ENCODE measurements around the gene EFCAB6. TPM values are rescaled to one million over a fixed set of nuclear protein-coding genes. Genes with fewer than 3 reads are reported as not detected.

EFCAB6 gene
- total RNA-seq, 1 experiment from 2014 or later = not detected

DNA sequence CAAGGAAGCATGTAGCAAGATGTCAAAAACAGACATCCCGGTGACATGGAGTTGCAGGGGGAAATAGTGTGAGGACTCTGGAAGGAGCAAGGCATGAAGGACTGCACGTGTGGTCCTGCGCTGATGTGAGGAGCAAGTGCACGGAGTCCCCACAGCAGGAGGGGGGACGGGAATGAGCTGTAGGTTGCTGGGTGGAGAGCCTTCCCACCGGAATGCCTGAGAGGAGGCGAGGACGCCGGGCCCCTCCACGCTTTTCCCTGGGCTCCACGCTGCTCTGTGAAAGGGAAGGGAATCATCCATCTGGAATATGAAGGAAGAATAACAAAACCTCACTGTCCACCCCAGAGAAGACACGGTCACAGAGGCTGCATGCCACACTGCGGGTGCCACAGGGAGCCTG, 23.6 kb upstream of the EFCAB6 start:
- Mint-ChIP-seq H3K27me3 (ENCODE audit: insufficient read depth, unreplicated experiment) (peaks cover 14% of the 10 kb centered on the region), H3K4me1 (ENCODE audit: low read depth, unreplicated experiment) (no peaks in the 10 kb centered on the region), H3K27ac (ENCODE audit: unreplicated experiment) (no peak overlapping the region), H3K36me3 (ENCODE audit: insufficient read depth, unreplicated experiment) (no peaks in the 10 kb centered on the region), H3K4me3 (ENCODE audit: unreplicated experiment) (no peak overlapping the region), H3K9me3 (ENCODE audit: unreplicated experiment) (no peaks in the 10 kb centered on the region)
- ChIA-PET CTCF (no interaction called here), POLR2A (no interaction called here)
- no peaks in the 10 kb centered on the region for H3K4me1 ChIP-seq
- BruUV-seq (replicated peaks) = no TSS peak
- H3K9me3 ChIP-seq = no peaks in the 10 kb centered on the region
- DNase-seq = no peak
- TF ChIP-seq, protein P1, sequence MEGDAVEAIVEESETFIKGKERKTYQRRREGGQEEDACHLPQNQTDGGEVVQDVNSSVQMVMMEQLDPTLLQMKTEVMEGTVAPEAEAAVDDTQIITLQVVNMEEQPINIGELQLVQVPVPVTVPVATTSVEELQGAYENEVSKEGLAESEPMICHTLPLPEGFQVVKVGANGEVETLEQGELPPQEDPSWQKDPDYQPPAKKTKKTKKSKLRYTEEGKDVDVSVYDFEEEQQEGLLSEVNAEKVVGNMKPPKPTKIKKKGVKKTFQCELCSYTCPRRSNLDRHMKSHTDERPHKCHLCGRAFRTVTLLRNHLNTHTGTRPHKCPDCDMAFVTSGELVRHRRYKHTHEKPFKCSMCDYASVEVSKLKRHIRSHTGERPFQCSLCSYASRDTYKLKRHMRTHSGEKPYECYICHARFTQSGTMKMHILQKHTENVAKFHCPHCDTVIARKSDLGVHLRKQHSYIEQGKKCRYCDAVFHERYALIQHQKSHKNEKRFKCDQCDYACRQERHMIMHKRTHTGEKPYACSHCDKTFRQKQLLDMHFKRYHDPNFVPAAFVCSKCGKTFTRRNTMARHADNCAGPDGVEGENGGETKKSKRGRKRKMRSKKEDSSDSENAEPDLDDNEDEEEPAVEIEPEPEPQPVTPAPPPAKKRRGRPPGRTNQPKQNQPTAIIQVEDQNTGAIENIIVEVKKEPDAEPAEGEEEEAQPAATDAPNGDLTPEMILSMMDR (IDR thresholded peaks at IDR 0.05; ENCODE audit: insufficient read depth in 1 of 2, low read depth in 1 of 2, low read length in 1 of 2, severe bottlenecking in 1 of 2, unreplicated experiment in 1 of 2) = no peak
- no peaks in the 10 kb centered on the region; the same call in 1 of the 2 replicates for H3K27me3 ChIP-seq (replicated peaks; ENCODE audit: control insufficient read depth, insufficient read depth, low read length)
- H3K36me3 ChIP-seq (ENCODE audit: control insufficient read depth, insufficient read depth, low read length) = no peaks in the 10 kb centered on the region
- intact Hi-C loops (cut with micrococcal nuclease; ENCODE audit: unreplicated experiment) = no loop called here
- no peak overlapping the region for H3K4me3 ChIP-seq (ENCODE audit: low read depth, low read length)

GRCh38 chr22:43835166-43835565, 23.1 kb upstream of the EFCAB6 start:
- no TSS peak for BruUV-seq (replicated peaks)
- Mint-ChIP-seq H3K36me3 (ENCODE audit: insufficient read depth, unreplicated experiment) (no peaks in the 10 kb centered on the region), H3K27me3 (ENCODE audit: insufficient read depth, unreplicated experiment) (peaks cover 14% of the 10 kb centered on the region), H3K27ac (ENCODE audit: unreplicated experiment) (no peak overlapping the region), H3K4me1 (ENCODE audit: low read depth, unreplicated experiment) (no peaks in the 10 kb centered on the region), H3K9me3 (ENCODE audit: unreplicated experiment) (no peaks in the 10 kb centered on the region), H3K4me3 (ENCODE audit: unreplicated experiment) (no peak overlapping the region)
- H3K36me3 ChIP-seq (ENCODE audit: control insufficient read depth, insufficient read depth, low read length) = no peaks in the 10 kb centered on the region
- no peaks in the 10 kb centered on the region for H3K9me3 ChIP-seq
- CTCF ChIA-PET = no interaction called here
- no peaks in the 10 kb centered on the region for H3K4me1 ChIP-seq
- no peak overlapping the region for H3K4me3 ChIP-seq (ENCODE audit: low read depth, low read length)
- TF ChIP-seq, protein P1 (IDR thresholded peaks at IDR 0.05; ENCODE audit: insufficient read depth in 1 of 2, low read depth in 1 of 2, low read length in 1 of 2, severe bottlenecking in 1 of 2, unreplicated experiment in 1 of 2) = no peak
- no peak for DNase-seq
- POLR2A ChIA-PET = no interaction called here
- intact Hi-C loops (cut with micrococcal nuclease; ENCODE audit: unreplicated experiment) = no loop called here
- no peaks in the 10 kb centered on the region; the same call in none of the 2 replicates for H3K27me3 ChIP-seq (replicated peaks; ENCODE audit: control insufficient read depth, insufficient read depth, low read length)

DNA sequence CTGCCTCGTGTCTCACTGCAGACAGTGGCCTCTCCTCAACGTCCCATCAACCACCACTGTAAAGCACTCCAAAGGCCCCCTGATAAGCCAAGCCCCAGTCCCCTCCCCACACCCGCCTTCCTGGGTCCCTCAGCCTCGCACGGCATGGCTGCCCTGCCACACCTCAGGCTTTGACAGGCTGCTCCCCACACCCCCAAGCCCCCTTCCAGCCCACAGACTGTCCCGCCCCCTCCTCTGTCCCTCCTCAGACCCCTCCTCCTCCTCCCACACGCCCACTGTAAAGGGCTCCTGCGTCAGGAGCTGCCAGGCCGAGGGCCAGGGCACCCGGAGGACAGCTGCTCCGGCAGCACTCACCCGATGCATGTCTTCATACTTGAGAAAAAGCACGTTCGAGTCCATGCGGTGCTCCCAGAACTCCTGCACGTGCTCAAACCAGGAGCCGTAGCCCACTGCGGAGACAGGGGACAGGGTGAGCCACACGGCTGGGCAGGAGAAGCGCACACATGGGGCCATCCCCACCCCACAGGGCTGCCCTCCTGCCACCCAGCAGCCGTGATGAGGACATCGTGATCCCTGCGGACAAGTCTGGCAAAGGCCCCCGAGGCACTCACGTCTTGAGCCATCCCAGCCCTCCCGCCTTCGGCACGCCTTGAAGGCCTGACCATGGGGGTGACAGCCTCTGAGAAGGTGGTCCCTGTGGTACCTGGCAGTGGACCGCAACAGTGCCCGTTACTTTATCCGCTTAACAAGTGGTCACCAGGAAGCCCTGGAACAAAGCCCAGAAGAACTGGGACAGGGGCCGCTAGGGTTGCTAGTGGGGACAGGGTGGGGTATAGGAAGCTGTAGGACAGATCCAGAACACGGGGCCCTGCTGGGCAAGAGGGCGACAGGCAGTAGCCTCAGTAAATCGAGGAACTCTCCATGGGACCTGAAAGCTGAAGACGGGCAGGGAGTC, 21.5 kb upstream of the EFCAB6 start:
- no peaks in the 10 kb centered on the region for H3K9me3 ChIP-seq
- H3K27me3 Mint-ChIP-seq (ENCODE audit: insufficient read depth, unreplicated experiment) = peaks cover 14% of the 10 kb centered on the region
- ChIA-PET POLR2A (no interaction called here), CTCF (no interaction called here)
- no peaks in the 10 kb centered on the region for H3K36me3 Mint-ChIP-seq (ENCODE audit: insufficient read depth, unreplicated experiment)
- no peaks in the 10 kb centered on the region; the same call in none of the 2 replicates for H3K27me3 ChIP-seq (replicated peaks; ENCODE audit: control insufficient read depth, insufficient read depth, low read length)
- no peak overlapping the region for H3K4me3 Mint-ChIP-seq (ENCODE audit: unreplicated experiment)
- intact Hi-C loops (cut with micrococcal nuclease; ENCODE audit: unreplicated experiment) = no loop called here
- TF ChIP-seq, protein P1 (IDR thresholded peaks at IDR 0.05; ENCODE audit: insufficient read depth in 1 of 2, low read depth in 1 of 2, low read length in 1 of 2, severe bottlenecking in 1 of 2, unreplicated experiment in 1 of 2) = no peak
- no peak for DNase-seq
- H3K4me1 Mint-ChIP-seq (ENCODE audit: low read depth, unreplicated experiment) = no peaks in the 10 kb centered on the region
- no TSS peak for BruUV-seq (replicated peaks)
- H3K4me1 ChIP-seq = no peaks in the 10 kb centered on the region
- no peaks in the 10 kb centered on the region for H3K9me3 Mint-ChIP-seq (ENCODE audit: unreplicated experiment)
- H3K36me3 ChIP-seq (ENCODE audit: control insufficient read depth, insufficient read depth, low read length) = no peaks in the 10 kb centered on the region
- H3K27ac Mint-ChIP-seq (ENCODE audit: unreplicated experiment) = no peak overlapping the region
- no peak overlapping the region for H3K4me3 ChIP-seq (ENCODE audit: low read depth, low read length)

Measured in Caco-2 (cell line).